GM21447 (cell line): ENCODE data around the gene AOPEP.

ENCODE experiments used
- ATAC-seq: cut with Tn5 transposase; IDR thresholded peaks from one replicate; pipeline ENCODE4 v1.9.1; 2021; ENCODE audit not compliant: unreplicated experiment

The AOPEP gene

DNA sequence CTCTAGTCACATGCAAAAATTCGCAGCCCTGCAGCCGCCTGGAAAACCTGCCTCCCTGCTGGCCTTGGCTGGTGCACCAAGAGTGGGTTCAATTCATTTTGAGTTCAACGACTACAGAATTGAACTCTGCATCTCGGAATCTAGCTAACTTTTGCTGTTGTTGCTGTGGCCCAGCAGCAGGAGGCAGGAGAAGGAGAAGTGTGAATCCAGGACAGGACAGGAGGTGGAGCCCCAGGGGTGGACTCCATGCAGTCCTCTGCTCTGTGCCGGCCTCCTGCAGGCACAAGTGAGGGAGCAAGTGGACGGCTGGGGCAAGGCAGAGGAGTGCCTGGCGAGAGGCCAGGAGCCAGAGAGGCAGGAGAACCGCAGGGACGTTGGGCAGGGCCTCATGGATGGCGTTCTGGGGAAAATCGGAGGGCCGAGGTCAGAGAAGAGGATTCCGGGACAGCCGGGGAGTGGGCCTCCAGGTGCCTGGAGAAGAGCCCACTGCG is 376.8 kb downstream of the AOPEP start:
- no peak for ATAC-seq

DNA sequence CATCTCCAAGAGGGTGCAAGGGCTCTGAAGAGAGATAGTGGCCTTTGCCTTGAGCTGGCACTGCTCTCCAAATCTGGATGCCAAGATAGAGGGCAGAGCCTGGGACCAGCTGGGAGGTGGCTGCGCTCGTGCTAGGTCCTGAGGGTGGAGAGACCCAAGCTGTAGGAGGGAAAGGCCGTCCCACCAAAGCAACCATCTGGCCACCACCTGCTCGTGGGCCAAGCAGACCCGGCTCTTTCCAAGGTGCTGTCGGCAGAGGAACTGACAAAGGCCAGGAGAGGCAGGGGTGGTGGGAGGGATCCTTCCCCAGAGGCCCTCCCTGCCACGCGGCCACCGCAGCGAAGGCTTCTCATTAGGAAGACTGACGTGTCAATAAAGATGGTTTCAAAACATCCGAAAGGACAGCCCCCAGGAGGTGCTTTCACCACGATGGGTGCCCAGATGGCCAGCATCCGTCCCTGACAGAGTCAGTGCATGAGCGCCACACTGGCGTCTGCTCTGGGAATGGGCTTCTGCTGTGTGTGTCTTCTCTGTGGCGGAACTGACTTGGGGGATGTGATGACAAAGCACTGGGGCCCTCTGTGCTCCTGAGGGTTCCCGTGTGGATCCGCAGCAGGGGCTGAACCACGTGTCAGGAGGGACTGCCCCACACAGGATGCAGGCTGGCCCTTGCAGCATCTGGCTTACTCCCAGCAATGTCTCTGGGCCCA is 377.5 kb downstream of the AOPEP start:
- no peak for ATAC-seq

DNA sequence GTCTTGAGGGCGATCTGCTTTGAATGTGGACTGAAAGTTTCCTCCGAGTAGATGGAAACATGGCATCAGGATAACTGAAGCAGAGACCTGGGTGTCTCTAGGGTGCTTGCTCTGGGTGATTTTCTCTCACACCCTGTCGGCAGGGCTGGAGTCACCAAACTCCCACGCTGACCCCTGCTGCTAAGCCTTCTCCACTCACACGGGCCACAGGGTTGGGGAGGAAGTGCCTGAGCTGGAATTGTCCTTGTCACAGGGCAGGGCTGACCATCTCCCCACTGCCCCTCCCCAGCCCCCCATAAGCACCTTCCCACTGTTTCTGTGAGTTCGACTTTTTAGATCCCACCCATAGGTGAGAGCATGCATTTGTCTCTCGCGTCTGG is 378.1 kb downstream of the AOPEP start:
- ATAC-seq, result no peak

DNA sequence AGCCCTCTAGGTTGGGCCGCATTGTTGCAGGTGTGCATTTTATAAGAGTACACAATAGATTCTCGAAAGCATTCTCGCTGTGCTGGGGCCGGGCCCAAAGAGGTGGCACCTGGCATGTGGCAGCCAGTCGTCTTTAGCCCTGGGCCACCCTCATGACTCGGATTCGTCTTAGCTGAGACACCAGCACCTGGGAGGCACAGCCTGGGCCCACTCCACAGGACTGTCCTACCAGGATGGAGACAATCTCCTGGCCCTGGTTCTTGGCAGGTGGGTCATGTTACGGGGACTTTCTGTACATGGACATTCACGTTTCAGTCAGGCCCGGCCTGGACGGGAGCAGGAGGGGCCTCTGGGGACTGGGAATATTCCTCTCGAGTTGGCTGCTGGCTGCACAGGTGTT is 378.5 kb downstream of the AOPEP start:
- ATAC-seq, result no peak

- no peak for ATAC-seq
Observed at GRCh38 chr9:95105519-95106287, 379.2 kb downstream of the AOPEP start.

- no peak for ATAC-seq
Observed at GRCh38 chr9:95107001-95107749, 380.7 kb downstream of the AOPEP start.

DNA sequence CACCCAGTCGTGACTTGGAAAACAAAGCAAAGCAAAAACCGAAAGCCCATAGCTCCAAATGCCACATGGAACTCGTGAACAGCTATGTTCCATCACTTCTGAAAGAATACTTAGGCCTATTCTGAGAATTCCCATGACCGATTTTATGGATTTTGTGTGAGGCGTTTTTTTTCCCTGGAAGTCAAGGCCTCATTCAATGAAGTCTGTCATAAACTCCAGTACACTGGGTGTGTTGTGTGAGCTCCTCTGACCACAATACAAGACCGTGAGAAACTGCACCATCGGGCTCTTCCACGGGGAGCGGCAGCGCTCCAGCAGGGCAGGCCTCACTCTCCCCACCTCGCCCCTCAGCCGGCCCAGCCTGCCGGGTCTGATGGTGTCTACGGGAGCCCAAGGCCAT is 381.5 kb downstream of the AOPEP start:
- ATAC-seq, result no peak

- ATAC-seq, result no peak
Observed at GRCh38 chr9:95108777-95109176, 382.3 kb downstream of the AOPEP start.

- ATAC-seq, result no peak
Observed at GRCh38 chr9:95109456-95109855, 383.0 kb downstream of the AOPEP start.

DNA sequence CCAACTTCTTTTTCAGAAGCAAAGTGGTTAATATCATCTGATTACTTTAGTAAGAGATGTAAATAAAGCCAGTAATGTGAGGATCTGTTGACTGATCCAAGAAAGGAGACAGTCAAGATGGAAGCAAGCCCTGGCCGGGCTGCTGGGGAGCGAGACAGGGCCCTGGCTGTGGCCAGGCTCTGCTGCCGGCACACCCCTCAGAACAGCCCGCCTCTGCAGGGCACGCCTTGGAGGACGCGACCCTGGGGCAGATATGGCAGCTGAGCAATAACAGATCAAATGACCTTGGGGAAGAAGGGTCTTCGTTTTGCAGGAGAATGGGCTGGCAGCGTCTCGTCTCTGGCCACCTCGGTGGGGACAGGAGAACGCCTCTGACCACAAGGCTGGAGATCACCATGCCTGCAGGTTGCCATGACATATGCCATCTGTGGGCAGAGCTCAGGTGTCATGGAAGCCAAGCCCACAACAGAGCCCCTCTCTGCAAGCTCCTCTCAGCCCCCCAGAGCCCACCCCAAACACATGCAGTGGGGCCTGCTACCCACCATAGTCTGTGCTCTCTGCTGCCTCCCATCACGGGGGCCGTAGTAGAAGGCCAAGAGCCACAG is 384.5 kb downstream of the AOPEP start:
- ATAC-seq, result no peak

GRCh38 chr9:95111716-95112115 is 385.2 kb downstream of the AOPEP start:
- ATAC-seq, result no peak

DNA sequence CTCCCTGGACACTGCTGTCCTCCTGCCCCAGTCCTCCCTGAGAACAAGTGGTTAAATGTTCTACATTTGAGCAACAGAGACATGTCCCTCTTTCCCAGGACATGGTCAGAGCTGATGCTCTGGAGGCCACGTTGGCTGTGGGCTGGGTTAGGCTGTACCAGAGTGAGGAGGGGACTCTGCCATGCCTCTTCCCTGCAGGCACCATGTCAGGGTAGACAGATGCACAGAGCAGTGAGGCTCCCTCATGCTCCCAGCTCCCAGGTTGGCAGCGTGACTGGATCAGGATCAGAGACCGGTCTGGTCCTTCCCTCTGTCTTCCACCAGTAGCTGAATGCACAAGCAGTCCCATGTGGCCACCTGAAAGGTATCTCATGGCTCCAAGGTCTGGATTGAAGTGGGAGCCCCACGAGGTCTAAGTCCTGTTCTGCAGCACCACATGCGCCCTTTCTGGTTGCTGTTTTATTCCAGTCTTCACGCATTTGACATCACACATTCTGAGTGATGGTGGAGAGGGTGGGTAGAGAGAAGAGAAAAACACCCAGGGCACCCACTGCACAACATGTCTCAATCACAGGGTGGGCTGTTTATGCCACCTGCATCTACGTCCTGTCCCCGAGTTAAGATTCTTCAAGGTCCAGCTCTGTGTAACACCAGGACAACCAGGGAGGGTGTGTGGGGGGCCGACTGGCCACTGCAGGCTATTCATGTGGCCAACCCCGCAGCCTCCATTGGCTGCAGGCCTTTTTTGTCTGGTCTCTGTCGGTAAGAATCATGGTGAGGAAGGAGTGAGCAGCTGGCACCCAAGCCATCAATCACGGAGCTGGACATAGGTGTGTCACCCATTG is 386.2 kb downstream of the AOPEP start:
- no peak for ATAC-seq

DNA sequence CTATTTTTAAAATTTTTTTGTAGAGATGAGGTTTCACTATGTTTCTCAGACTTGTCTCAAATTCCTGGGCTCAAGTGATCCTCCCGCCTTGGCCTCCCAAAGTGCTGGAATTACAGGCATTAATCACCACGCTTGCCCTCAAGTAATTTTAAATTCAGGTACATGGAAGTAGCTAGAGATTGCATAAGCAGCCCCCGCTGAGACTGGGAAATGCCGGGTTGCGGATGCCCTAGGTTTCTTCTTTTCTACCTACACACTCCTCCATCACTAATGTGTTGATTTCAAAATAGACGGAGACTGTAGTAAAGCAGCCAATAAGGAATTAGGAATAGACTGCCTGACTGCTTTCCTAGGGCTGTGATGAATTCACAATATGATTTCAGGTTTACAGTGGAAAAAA is 388.6 kb downstream of the AOPEP start:
- no peak for ATAC-seq

DNA sequence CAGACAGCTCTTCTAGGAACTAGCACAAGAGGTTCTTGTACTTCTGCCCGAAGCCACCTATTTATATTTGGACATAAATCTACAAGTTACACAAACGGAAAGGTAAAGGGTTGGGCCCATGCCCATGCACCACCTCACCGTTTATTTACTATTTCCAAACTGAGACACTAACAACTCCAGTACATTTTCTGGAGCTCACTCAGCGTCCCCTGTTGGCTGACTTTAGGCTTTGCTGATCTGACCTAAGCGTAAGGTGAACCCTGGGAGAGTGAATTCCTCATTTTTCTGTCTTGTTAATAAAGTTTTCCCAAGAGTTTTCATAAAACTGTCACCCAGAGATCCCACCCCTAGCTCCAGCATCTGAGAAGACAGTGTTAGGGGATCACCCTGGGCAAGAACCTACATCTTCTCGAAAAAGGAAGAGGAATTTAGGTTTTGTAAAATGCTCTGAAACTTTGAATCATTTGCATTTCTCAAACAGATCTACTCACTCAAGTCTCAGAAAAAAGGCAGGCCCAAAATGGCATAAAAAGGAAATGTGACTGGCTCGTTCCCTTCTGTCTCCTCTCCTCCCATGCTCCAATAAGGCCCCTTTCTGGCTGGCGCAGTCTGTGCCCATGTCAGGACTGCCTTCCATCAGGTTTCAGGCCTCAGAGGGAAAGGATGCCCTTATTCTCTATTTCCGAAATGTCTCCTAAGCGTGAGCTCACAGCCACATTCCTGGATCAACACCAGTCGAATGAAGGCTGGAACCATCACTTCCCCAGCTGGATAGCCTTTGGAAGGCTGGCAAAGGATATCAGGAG is 389.7 kb downstream of the AOPEP start:
- ATAC-seq, result no peak

DNA sequence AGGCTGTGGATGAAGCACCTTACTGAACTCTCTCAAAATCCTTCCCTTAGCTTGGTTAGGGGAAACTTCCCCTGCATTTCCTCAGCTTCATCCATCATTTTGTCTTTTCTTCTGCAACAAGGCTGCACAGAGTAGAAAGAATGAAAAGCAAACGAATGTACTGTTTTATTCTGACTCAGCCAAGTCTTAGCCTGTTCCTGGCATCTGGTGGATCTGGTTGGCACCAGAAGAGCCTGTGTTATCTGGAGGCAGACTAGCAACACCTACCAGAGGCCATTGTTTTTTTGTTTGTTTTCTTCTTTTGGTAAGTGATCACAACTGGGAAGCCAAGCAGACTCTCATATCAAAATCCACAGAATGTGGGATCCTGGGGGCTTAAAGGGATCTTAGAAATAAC is 390.3 kb downstream of the AOPEP start:
- no peak for ATAC-seq

GRCh38 chr9:95118596-95118995 is 392.1 kb downstream of the AOPEP start:
- no peak for ATAC-seq

- no peak for ATAC-seq
Observed at GRCh38 chr9:95120781-95121370, 394.4 kb downstream of the AOPEP start.

- ATAC-seq, result no peak
Observed at GRCh38 chr9:95124582-95125367, 398.3 kb downstream of the AOPEP start.
